Testis (tissue), 3 donors: ENCODE data around the gene CALY. TPM values are rescaled to one million over a fixed set of nuclear protein-coding genes. Genes with fewer than 3 reads are reported as not detected.
"Not testable (repeated sequence)": the region's sequence is repeated elsewhere in the genome, so short reads cannot be mapped to it uniquely, and the experiment has no call there.

Experiments
- DNase-seq: peaks from one replicate; pipeline ENCODE4 v3.0.0-alpha.2; 2019
- H3K27ac ChIP-seq, 2 donors: fragments of 200-600 bp; sonication (generic); one replicate each; pipeline ENCODE4 v1.5.1; 2019
- H3K27me3 ChIP-seq: fragments of 200-600 bp; sonication (generic); one replicate; pipeline ENCODE4 v1.5.1; 2019
- H3K36me3 ChIP-seq: fragments of 200-600 bp; sonication (generic); one replicate; pipeline ENCODE4 v1.5.1; 2017; ENCODE audit warnings: low read depth; ENCODE audit errors: missing control alignments
- H3K4me1 ChIP-seq: fragments of 200-600 bp; sonication (generic); one replicate; pipeline ENCODE4 v1.5.1; 2019
- H3K4me3 ChIP-seq, 2 donors: fragments of 200-600 bp; sonication (generic); one replicate each; pipeline ENCODE4 v1.5.1; 2017 to 2019
- H3K9me3 ChIP-seq: fragments of 200-600 bp; sonication (generic); one replicate; pipeline ENCODE4 v1.5.1; 2017
- POLR2A ChIP-seq: fragments of 450-650 bp; IDR thresholded peaks from one replicate; pipeline ENCODE4 v1.6.1; 2017; ENCODE audit warnings: antibody characterized with exemption, mild to moderate bottlenecking, moderate library complexity
- WGBS, 2 donors: methylation state at CpG; one replicate each; pipeline ENCODE4 v1.1.5; 2018; 5-methylcytosine and 5-hydroxymethylcytosine counted together
- intact Hi-C: fragments of 100-400 bp; cut with DNase I; formaldehyde crosslinking; loops from one replicate; pipeline ENCODE4 v1.15.1; 2023; ENCODE audit warnings: low total_unique reads
- polyA plus RNA-seq: library from polyadenylated mRNA; stranded (reverse); fragments of 350-450 nt; fragmentation: Illumina TruSeq; extraction: RNeasy Lipid Tissue Mini Kit (QIAGEN cat#74804); gene quantifications from one replicate; pipeline ENCODE4 v1.2.3, GENCODE V29; 2014; ENCODE audit warnings: low read depth, low replicate concordance; ENCODE audit not compliant: insufficient read depth
- total RNA-seq, 2 donors: library from RNA; depleted of rRNA; stranded (reverse); fragments of >200 nt; gene quantifications; one replicate each; pipeline ENCODE4 v1.2.3, GENCODE V29; 2016
- TF ChIP-seq, protein P1 (sequence below), 3 experiments: fragments of 450-650 bp in 2 of 3; fragments of 200-600 bp in 1 of 3; sonication (generic) in 1 of 3; IDR thresholded peaks; one replicate each; pipeline ENCODE4 v1.5.1; 2016 to 2019; ENCODE audit warnings: antibody characterized with exemption in 3 of 3, mild to moderate bottlenecking in 2 of 3, moderate library complexity in 1 of 3

CALY gene
- total and polyA plus RNA-seq, 3 donors from 2014 or later = 4.9 to 35.5 (median 19.2) TPM

GRCh38 chr10:133372507-133372906 lies 35.8 kb upstream of the CALY start:
- Histone ChIP-seq H3K27ac (no peak overlapping the region), H3K27me3 (no peaks in the 10 kb centered on the region), H3K4me3 (peak overlapping the region in 1 of 2 donors; percentile 73), H3K4me1 (peaks cover 12% of the 10 kb centered on the region), H3K36me3 (no peaks in the 10 kb centered on the region), H3K9me3 (no peaks in the 10 kb centered on the region)
- intact Hi-C loops = no loop called here
- 27 to 43% methylated on average over 10 to 20 of the region's 20 CpGs for WGBS, 2 donors
- TF ChIP-seq, protein P1, sequence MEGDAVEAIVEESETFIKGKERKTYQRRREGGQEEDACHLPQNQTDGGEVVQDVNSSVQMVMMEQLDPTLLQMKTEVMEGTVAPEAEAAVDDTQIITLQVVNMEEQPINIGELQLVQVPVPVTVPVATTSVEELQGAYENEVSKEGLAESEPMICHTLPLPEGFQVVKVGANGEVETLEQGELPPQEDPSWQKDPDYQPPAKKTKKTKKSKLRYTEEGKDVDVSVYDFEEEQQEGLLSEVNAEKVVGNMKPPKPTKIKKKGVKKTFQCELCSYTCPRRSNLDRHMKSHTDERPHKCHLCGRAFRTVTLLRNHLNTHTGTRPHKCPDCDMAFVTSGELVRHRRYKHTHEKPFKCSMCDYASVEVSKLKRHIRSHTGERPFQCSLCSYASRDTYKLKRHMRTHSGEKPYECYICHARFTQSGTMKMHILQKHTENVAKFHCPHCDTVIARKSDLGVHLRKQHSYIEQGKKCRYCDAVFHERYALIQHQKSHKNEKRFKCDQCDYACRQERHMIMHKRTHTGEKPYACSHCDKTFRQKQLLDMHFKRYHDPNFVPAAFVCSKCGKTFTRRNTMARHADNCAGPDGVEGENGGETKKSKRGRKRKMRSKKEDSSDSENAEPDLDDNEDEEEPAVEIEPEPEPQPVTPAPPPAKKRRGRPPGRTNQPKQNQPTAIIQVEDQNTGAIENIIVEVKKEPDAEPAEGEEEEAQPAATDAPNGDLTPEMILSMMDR (IDR thresholded peaks at IDR 0.05) = no peak
- no peak for DNase-seq

DNA sequence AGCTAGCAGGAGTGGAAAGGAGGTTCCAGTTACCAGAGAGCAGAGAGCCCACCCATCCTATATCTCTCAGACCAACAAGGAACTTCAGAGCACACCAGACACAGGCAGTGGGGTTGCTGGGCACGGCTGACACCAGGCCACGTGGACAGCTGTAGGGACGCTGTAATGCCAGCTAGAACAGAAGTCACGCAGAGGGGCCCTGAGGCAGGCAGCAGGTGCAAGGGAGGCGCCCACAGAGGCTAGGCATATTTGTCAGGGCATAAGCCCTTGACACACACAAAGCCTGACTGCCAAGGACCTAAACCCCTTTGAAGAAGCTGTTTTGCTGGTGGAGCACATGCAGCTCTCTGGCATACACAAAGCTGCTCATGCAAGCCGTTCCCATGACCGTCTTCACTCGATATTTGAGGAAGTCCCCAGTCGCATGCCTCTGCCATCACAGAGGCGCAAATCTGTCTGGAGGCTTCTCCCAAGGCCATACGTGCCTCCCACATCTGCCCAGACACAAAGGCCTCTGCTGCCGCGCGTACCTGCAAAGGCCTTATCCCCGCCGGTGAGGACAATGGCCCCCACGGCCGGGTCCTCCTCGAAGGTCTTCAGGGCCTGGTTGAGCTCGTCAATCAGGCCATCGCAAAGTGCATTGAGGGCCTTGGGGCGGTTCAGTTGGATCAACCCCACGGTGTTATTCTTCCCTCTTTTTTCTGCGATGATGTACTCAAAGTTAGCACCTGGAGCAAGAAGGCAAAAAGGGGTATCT lies 33.5 kb upstream of the CALY start:
- 85 to 89% methylated on average over 19 to 24 of the region's 24 CpGs for WGBS, 2 donors

DNA sequence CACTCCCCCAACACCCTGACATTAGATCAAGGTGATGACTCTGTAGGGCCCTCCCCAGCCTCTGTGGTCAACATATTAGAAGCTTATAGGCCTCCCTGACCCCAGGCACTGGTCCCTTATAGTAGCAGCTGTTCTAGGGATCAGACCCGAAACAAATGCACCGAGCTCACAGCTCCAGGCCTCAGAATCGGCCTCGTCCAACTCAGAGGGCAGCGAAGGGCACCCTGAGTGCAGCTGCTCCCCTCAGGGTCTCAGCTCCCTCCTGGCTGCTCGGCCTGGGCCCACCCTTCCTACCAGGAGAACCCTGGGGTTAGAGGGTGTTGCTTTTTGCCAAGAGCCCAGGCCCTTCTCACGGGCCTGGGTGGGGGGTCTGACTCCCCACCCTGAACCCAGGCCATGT lies 31.5 kb upstream of the CALY start:
- H3K9me3 ChIP-seq = no peaks in the 10 kb centered on the region
- H3K4me1 ChIP-seq = peaks cover 8% of the 10 kb centered on the region
- 88 to 92% methylated on average over 6 to 7 of the region's 7 CpGs for WGBS, 2 donors
- intact Hi-C loops = no loop called here
- H3K27ac ChIP-seq = no peak overlapping the region
- DNase-seq = no peak
- H3K36me3 ChIP-seq = no peaks in the 10 kb centered on the region
- H3K27me3 ChIP-seq = no peaks in the 10 kb centered on the region
- TF ChIP-seq, protein P1 (IDR thresholded peaks at IDR 0.05) = no peak
- no peak for TF ChIP-seq POLR2A
- no peak overlapping the region for H3K4me3 ChIP-seq

More for the DNA sequence above, 33.5 kb upstream of the CALY start:
- Histone ChIP-seq H3K4me3 (no peak overlapping the region), H3K27me3 (no peaks in the 10 kb centered on the region), H3K36me3 (no peaks in the 10 kb centered on the region), H3K9me3 (no peaks in the 10 kb centered on the region), H3K4me1 (peaks cover 12% of the 10 kb centered on the region), H3K27ac (no peak overlapping the region)
- DNase-seq = no peak
- intact Hi-C loops = no loop called here
- no peak for TF ChIP-seq POLR2A
- TF ChIP-seq, protein P1 (IDR thresholded peaks at IDR 0.05) = no peak

GRCh38 chr10:133367461-133367860 lies 30.8 kb upstream of the CALY start:
- DNase-seq, H3K36me3 ChIP-seq, intact Hi-C loops: not testable (repeated sequence)

GRCh38 chr10:133366751-133367150 lies 30.1 kb upstream of the CALY start:
- Histone ChIP-seq H3K9me3 (no peaks in the 10 kb centered on the region), H3K36me3 (no peaks in the 10 kb centered on the region)

More at GRCh38 chr10:133367461-133367860, 30.8 kb upstream of the CALY start:
- not testable (repeated sequence) for H3K27ac ChIP-seq, H3K4me3 ChIP-seq, H3K4me1 ChIP-seq, H3K9me3 ChIP-seq, H3K27me3 ChIP-seq
- WGBS, 2 donors = 83 to 91% methylated on average over 2 to 3 of the region's 7 CpGs

More at GRCh38 chr10:133366751-133367150, 30.1 kb upstream of the CALY start:
- Histone ChIP-seq H3K4me1 (no peaks in the 10 kb centered on the region), H3K4me3 (no peak overlapping the region), H3K27ac (no peak overlapping the region), H3K27me3 (no peaks in the 10 kb centered on the region)
- TF ChIP-seq POLR2A = no peak
- TF ChIP-seq, protein P1 (IDR thresholded peaks at IDR 0.05) = no peak
- intact Hi-C loops = no loop called here
- no peak for DNase-seq
- 90 to 95% methylated on average over 1 to 13 of the region's 13 CpGs for WGBS, 2 donors
